Lung microvascular endothelial cell (primary cell): ENCODE data around the gene FMNL2. TPM values are rescaled to one million over a fixed set of nuclear protein-coding genes. Genes with fewer than 3 reads are reported as not detected.
"Not testable (repeated sequence)": the region's sequence is repeated elsewhere in the genome, so short reads cannot be mapped to it uniquely, and the experiment has no call there.

Experiments
- DNase-seq, 2 donors: peaks; one replicate each; pipeline versions ENCODE4 v3.0.0 to v3.0.0-alpha.2; 2010; ENCODE audit warnings: low read depth in 2 of 2
- total RNA-seq: library from RNA; depleted of rRNA; stranded (reverse); fragments of >200 nt; gene quantifications from 2 replicates; pipeline ENCODE4 v1.2.1, GENCODE V29; 2014

Gene FMNL2
- total RNA-seq, 1 donor from 2014 or later = 48.4 TPM

GRCh38 chr2:152519581-152519952 lies 184.6 kb downstream of the FMNL2 start:
- DNase-seq = no peak

- no peak for DNase-seq
Observed at GRCh38 chr2:152520759-152521158, 185.8 kb downstream of the FMNL2 start.

- not testable (repeated sequence) for DNase-seq
Observed at GRCh38 chr2:152522446-152522845, 187.5 kb downstream of the FMNL2 start.

GRCh38 chr2:152523091-152523490 lies 188.1 kb downstream of the FMNL2 start:
- DNase-seq = peak; percentile 64 to 69

- DNase-seq = peak; percentile 57 to 85
Observed at GRCh38 chr2:152525277-152525838, 190.4 kb downstream of the FMNL2 start.

- DNase-seq = no peak
Observed at GRCh38 chr2:152529420-152530115, 194.6 kb downstream of the FMNL2 start.

GRCh38 chr2:152532241-152532640 lies 197.3 kb downstream of the FMNL2 start:
- DNase-seq = no peak

GRCh38 chr2:152534460-152535135 lies 199.6 kb downstream of the FMNL2 start:
- DNase-seq = no peak

GRCh38 chr2:152537081-152537651 lies 202.2 kb downstream of the FMNL2 start:
- DNase-seq = no peak

GRCh38 chr2:152539424-152539823 lies 204.4 kb downstream of the FMNL2 start:
- DNase-seq = no peak

GRCh38 chr2:152541712-152542111 lies 206.7 kb downstream of the FMNL2 start:
- no peak for DNase-seq

GRCh38 chr2:152542337-152542994 lies 207.5 kb downstream of the FMNL2 start:
- no peak for DNase-seq

- peak; percentile 71 to 97 for DNase-seq
Observed at GRCh38 chr2:152542995-152543481, 208.1 kb downstream of the FMNL2 start.

- no peak for DNase-seq
Observed at GRCh38 chr2:152543717-152544116, 208.7 kb downstream of the FMNL2 start.

- DNase-seq = peak; percentile 12 to 25
Observed at GRCh38 chr2:152544638-152545037, 209.7 kb downstream of the FMNL2 start.

- no peak for DNase-seq
Observed at GRCh38 chr2:152546230-152546837, 211.4 kb downstream of the FMNL2 start.

GRCh38 chr2:152548111-152548875 lies 213.3 kb downstream of the FMNL2 start:
- DNase-seq = no peak

GRCh38 chr2:152548996-152549395 lies 214.0 kb downstream of the FMNL2 start:
- no peak for DNase-seq

- no peak for DNase-seq
Observed at GRCh38 chr2:152549423-152549822, 214.4 kb downstream of the FMNL2 start.

GRCh38 chr2:152550386-152550785 lies 215.4 kb downstream of the FMNL2 start:
- peak in 1 of 2 donors; percentile 72 for DNase-seq

GRCh38 chr2:152552888-152553287 lies 217.9 kb downstream of the FMNL2 start:
- no peak for DNase-seq
